ENCODE measurements around the gene TMEM106C.

TMEM106C gene

DNA sequence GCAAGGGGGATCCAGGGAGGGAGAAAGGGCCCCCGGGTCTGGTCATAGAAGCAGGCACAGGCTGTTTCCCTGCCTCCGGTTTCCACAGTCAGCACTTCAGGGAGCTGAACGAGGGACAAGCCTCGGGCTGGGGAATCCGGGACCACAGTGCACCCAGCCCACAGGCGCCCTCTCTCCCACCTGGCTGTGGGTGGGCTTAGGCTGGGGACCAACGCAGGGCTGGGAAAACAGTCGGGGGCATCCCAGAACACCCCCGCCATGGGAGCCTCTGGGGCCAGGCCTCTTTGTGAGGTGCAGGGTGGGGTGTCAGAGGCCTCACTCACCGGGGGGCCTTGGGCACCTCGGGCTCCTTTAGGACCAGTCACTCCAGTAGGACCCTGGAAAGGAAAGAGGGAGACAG, 16.3 kb downstream of the TMEM106C start:
- DNase-seq (ENCODE audit: low read depth, low spot score) = no peak

DNA sequence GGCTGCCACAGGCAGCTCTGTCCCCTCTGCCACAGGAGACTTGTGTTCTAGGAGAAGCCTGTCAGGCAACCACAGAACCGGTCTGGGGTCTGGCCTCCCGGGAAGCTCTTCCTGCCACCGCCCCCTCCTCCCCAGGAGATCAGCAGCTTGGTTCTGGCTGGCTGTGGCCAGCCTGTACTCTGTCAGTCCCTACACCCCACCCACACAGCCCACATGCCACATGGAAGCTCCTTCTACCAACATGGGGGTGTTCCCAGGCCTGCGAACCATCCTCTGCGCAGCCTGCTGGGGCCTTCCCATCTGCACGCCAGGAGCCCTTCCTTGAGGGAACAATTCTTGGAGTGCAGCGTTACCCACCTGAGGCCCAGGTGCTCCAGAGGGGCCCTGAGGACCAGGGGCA, 16.8 kb downstream of the TMEM106C start:
- DNase-seq (ENCODE audit: low read depth, low spot score) = no peak

DNA sequence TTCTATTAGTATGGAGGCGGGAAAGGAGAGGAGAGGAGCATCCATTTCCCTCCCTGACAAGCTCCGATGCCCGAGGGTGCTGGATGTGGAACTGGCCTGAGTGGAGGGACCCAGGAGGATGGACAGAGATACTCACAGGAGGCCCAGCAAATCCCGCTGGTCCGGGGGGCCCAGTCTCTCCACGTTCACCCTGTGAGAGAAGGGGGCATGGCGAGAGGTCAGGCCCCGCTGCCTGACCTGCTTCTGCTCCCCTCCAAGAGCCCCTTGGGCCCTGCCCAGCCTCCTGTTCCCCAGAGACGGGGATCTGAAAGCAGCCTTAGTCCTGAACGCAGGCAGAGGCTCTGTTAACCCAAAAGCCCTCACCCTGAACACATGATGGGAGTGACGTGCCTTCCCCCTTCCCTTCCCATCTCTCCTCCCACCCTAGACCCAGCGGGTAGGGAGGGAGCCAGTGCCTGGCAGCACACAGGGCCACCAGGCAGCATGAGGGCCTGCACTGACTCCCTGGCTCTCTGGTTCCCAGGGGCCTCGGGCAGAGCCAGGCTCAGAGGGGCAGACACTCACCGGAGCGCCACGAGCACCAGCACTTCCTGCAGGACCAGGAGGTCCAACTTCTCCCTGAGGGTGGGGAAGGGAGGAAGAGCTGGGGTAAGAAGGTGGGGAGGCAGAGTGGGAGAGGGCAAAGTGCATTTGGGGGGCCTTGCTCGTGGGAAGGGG, 17.5 kb downstream of the TMEM106C start:
- DNase-seq (ENCODE audit: low read depth, low spot score) = no peak

DNA sequence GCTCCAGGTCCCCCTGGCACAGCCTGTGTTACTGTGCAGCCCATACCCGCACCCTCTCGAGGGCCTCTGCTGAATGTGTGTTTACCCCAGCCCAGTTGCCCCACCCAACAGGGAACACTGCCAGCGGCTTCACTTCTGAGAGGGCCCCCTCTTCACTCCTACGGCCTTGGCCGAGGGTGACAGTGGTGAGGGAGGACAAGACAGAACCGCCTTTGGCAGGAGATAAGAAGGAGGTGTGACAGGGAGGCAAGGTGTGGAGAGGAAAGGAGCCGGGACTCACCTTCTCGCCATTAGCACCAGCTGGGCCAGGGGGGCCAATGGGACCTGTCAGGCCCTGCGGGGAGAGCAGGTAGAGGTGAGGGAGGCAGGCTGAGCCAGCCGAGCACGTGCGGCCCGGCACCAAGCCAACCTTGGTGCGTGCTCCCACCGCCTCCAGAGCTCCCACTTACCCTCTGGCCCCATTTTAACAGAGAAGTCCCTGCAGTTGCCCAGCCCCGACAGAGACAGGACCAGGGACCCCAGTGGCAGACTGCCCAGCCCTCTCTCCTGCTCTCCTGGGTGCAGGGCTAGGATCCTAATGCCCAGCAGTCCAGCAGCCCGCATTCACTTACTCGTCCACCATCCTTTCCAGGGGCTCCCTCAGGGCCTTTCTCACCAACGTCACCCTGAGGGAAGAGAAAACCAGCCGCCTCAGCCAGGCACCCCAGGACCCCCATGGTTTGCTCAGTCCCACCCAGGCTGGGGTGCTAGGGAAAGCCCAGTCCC, 18.3 kb downstream of the TMEM106C start:
- DNase-seq (ENCODE audit: low read depth, low spot score) = no peak

DNA sequence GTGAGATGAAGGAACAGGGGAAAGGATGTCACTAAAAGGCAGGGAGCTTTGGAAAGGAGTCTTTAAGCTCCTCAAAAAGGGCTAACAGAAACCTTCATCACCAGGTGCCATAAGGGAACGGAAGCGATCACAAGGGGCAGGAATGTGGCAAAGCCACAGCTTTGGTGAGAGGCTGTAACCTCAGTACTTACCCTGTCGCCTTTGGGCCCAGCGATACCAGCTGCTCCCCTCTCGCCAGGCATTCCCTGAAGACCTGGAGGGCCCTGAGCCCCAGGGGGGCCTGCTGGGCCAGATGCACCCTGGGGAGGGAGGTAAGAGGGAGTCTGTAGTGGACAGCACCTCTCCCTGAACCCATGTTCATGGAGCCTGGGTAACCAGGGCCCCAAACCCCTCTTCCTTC, 18.9 kb downstream of the TMEM106C start:
- DNase-seq (ENCODE audit: low read depth, low spot score) = no peak

DNA sequence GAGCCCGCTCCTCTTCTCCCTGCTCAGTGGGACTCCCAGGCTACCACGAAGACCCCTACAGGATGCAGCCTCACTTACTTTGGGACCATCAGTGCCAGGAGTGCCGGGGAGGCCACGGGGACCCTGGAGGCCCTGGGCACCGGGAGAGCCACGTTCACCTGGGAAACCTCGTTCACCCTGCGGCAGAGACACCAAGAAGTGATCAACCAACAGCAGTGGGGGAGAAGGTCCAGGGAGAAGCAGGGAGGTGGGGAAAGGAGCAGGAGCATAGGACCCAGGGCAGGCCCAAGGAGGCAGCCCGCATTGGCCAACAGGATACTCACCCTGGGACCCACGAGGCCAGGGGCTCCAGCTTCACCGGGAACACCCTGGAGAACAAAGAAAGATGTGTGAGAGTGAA, 19.4 kb downstream of the TMEM106C start:
- no peak for DNase-seq (ENCODE audit: low read depth, low spot score)

DNA sequence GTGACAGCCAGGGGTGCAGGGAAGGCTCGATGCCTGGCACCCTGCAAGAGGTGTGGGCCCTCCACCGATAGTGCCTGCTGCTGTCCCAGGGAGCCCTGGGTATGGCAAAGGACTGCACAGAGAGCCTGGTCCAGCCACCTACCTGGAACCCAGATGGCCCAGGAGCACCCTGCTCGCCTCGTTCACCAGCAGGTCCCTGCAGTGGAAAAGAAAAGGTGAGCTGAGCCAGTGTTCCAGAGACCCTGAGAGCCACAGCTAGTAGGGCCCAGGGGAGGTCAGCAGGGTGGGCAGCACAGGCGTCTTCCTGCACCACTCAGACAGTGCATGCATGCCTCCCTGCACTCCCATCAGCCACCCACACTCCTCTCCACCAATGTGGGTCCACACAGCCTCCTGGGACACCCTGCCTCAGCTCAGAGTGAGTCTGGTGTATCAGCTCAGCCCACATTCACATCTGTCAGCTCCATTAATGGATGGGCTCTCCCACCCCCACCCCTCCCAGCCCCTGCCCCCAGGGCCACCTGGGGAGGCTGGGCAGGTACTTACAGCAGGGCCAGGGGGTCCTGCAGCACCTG, 20.2 kb downstream of the TMEM106C start:
- DNase-seq (ENCODE audit: low read depth, low spot score) = no peak

DNA sequence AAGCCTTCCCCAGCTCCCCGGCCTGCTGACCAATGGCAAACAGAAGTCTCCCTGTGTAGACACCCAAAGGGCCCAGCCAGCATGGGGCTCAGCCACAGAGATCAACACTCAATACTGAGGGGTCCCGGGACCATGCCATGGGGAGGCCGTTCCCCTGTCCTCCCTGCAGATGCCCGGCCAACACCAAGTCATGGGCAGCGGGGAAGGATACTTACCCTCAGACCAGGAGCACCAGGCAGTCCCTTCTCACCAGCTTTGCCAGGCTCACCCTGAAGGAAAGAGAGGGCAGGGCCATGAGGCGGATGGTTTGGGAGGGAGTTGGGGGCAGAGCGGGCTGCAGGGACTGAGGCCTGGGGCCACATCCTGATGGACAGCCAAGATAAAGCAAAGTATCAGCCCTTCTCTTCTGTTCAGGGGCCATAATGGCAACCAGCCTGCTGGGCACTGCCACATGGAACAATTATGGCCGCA, 21.0 kb downstream of the TMEM106C start:
- DNase-seq (ENCODE audit: low read depth, low spot score) = no peak

DNA sequence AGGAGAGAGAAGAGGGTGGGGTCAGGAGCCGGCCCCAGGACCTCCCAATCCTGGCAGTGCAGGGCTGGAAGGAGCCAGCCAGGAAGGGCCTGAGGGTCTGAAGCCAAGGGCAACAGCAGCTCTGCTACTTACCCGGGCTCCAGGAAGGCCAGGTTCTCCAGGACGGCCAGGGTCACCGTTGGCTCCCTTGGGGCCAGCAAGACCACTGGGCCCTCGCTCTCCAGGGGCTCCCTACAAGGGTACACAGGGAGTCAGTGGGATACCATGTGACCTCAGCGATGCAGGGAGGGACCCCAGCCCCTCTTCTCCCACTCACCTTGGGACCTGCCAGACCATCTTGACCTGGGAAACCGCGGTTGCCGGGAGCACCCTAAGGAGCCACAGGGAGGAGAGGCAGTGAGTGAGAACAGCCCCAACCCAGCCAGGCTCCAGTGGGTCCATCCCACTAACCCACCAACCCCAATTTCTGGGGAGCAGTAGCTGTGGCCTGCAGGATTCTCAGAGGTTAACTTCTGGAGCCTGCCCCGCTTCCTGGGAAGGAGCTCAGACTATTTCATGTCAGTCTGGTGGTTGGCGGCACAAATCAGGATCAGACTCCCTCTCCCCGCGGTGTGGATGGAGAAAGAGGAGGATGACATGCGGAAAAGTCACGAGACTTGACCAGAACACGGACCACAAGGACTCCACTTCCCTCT, 22.3 kb downstream of the TMEM106C start:
- DNase-seq (ENCODE audit: low read depth, low spot score) = no peak

DNA sequence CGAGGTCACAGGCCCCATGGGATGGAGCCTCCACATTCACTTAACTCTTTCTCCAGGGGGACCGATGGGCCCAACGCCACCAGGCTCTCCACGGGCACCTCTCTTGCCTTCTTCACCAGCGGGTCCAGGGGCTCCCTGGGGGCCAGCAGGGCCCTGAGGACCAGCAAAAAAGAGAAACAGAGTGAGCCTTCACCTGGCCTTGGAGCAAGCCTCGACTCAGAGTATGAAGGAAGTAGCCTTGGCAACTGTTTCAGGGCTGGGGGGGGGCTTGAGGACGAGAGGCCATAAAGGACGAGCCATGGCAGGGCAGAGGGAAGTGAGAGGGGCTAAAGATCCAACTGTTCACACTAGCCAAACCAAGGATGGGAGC, 22.9 kb downstream of the TMEM106C start:
- DNase-seq (ENCODE audit: low read depth, low spot score) = no peak

DNA sequence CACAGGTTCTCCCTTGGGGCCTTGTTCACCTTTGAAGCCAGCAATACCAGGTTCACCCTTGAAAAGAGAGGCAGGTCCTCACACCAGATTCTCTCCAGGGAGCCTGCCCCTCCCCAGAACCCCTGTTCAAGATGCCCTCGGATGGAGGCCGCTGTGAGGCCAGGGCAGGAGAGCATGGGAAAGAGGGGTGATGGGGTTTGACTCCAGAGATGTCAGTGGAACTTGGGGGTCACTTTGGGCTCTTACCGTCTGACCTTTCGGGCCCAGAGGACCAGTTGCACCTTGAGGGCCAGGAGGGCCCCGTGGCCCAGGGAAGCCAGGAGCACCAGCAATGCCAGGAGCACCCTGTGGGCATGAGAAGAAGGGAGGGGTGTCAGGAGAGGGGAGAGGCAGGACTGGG, 23.4 kb downstream of the TMEM106C start:
- no peak for DNase-seq (ENCODE audit: low read depth, low spot score)

DNA sequence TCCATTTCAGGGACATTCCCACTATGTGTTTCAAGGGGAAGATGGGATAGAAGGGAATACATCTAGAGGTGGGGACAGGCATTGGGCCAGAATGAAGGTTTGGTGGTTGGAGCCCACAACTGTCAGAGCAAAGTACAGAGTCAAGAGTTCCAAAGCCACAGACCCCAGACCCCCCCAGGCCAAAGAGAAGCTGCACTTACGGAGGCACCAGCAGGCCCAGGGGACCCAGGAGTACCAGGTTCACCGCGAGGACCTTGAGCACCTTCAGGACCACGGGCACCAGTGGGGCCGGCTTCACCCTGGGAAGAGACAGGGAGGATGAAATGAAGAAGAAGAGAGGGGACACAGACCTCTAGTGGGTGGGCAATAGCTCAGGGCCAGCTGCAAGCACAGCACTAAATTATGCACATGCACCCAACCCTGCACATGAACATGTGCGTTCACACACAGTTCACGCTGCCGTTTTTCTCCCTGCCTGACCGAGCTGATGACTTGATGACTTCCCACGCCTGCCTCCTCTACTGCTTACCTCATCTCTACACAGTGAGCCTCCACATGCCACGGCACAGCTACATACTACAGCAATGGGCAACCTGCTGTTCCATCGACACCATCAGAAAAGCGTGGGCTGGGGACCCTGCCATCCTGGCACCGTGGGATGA, 24.1 kb downstream of the TMEM106C start:
- no peak for DNase-seq (ENCODE audit: low read depth, low spot score)

DNA sequence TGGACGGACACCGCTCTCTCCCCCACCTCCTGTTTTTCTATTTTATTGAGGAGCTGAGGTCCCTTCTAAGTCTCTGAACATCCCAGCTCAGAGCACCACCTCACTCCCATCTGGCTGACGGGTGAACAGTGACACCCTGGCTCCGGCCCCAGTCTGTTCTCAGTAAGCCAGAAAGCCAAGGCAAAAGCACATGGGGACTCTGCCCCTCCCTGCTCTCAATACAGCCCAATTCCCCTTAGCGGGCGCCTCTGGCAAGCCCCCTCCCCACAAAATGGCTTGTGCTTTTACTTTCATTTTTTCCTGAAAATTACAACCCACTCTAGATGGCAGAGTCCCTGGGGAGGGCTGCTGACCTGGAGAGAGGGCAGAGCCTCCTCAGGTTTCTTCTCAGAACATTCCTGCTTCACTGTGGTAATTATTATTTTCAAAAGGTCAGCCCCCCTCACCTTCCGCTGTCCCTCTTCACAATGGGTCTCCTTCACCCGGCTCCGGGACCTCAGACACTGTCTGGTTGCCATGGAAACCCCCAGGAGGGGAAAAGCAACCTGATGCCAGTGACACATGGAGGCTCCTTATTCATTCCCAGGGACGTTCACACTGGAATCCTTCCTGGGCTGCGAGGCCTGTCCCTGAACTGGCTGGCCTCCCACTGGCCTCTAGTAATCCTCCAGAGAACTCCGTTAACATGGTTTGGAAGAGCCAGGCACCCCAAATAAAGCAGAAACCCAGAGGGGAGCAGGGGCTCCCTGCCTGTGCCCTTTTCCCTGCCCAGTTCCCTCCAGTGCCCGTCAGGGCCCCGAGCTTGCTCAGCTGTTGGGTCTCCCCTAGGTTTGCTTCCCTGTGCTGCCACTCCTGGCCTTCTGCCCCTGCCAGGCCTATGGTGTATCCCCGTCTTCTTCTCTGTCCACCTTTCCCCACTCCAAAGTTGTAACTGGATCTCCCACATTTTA, 25.0 kb downstream of the TMEM106C start:
- DNase-seq (ENCODE audit: low read depth, low spot score) = no peak

DNA sequence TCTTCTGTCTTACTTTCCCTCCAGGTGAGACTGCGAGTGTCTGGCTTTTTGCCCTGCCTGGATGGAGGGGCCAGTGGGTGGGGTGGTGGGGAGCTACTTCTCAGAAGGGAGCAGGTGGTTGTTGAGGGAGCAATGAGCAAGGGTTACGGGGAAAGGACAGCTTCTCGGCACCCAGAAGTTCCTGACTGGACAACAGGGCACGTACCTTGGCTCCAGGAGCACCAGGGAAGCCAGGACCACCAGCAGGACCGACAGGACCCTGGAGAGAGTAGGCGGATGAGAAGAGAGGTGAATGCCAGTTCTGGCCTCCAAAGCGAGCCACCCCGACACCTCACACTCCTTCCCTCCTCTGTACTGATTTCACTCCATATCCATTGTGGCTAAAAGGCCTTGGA, 25.6 kb downstream of the TMEM106C start:
- no peak for DNase-seq (ENCODE audit: low read depth, low spot score)

DNA sequence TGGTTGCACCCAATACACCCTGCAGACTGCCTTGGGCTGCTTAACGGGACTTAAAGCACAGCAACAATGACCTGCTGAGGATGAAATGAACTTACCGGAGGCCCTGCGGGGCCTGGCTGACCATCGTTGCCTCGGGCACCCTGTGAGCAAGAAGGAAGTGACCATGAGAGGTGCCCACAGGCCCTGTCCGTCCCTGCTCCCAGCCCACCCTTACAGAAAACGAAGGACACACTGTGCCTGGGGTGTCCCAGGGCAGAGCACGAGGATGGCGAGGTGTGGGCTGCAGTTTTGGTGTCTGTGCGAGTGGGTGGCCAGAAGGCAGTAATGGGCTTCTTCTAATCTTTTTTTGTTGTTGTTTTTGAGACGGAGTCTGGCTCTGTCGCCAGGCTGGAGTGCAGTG, 26.3 kb downstream of the TMEM106C start:
- no peak for DNase-seq (ENCODE audit: low read depth, low spot score)

DNA sequence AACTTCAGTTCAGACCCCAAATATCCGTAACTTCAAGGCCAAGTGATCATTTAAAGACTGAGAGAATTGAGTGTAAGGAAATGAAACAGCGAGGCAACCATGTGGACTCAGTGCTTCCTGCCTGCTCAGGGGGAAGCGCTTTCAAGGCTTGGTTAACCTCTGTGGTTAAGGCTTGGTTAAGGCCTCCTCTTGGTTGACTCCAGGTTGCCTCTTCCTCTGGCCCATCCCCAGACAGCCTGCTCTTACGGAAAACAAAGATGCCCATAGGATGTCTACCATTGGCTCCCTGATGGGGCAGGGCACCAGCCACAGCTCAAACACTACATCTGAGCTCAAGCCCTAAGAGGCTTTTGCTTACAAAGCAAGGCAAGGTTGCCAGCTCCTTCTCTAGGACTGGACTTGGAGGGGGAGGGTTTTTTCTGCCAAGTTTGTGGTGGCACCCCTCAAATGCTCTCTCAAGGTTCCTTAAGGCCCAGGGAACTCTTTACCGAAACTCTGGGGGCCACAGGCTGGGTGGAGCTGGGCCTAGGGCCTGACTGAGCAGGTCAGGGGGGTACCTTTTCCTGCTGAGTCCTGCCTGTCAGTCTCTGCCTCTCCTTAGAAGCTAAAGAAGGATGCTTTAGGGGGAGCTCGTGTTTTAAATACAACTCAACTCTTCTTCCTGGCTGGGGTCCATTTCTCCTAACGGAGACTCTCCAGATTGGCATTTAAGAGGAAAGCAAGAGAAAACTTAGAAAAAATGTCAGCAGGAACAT, 27.1 kb downstream of the TMEM106C start:
- DNase-seq (ENCODE audit: low read depth, low spot score) = no peak

DNA sequence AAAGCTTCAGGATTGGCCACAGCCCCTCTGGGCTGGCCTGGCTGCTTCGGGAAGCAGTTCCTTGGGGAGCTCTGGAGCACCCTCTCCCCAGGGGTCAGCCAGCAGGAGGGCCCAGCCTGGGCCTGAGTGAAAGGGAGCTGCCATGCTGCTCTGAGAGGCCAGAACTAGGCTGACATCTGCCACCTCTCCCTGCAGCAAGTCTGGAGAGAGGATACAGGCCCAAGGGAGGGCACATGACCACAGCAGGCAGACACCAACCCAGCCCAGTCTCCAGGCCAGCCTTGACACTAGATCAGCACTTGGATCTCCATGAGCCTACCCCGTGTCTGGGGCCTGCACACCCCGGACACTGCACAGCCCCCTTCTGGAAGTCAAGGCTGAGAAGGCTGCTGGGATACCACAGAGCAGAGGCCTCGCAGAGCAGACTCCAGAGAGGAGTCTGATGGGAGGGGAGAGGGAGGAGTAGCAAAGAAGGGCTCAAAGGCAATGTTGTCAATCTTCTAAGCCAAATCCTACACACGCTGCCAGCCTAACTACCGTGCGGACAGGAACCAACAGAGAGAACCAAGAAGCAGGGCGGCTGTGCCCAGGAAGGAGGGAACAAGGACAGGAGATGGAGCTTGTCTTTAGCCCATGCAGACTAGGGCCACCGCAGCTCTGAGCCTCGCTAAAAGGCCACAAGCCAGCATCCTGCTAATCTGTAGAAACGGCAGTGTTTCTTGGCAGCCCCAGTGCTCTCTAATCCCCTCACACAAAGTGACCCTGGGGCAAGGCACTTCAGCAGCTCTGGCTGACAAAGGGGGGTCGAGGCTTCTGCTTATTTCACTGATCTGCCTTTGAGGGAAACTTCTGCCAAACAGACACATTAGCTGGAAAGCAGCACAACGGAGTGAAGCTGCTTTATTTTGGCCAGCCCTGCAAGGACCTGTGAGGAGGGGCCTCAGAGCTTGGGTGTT, 28.0 kb downstream of the TMEM106C start:
- DNase-seq (ENCODE audit: low read depth, low spot score) = no peak

DNA sequence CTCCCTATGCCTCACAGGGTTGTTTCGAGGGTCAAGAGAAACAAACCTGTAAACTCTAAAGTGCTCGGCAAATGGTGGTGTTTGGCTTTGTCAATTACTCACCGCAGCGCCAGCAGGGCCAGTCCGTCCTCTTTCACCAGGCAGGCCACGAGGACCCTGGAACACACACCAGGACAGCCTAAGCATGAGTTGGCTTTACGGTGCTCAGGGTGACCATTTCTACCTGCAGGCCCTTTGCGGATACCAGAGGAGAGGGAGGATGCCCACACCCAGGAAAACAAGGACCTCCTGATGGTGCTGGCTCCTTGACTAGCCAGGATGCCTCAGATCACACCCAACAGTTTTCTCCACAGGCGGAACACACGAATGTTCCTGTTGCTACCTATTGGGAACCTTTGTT, 29.4 kb downstream of the TMEM106C start:
- DNase-seq (ENCODE audit: low read depth, low spot score) = no peak

DNA sequence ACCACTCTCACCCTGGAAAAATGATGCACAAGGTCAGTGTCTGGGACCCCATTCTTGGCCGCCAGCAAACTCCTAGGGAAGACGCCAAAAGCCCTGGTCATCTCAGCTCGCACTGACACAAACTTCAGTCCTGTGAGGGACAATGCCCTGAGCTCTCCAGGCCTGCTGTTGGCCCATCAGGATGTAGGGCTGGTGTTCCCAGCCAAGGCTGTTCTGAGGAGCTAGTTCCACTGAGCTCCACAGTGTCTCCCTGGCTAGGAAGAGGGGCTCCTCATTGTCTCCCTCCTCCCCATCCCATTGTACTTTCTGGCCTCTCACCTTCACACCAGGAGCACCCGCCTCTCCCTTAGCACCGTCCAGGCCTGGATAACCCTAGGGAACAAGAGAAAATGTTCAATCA, 30.1 kb downstream of the TMEM106C start:
- no peak for DNase-seq (ENCODE audit: low read depth, low spot score)

Data from brain pericyte (primary cell).